HUES6 (cell line): ENCODE measurements around the gene ZKSCAN1.
A peak's percentile ranks its signal among the peaks of the same experiment; 100 is the strongest.

ENCODE experiments used
- H3K27ac ChIP-seq: 2 replicates; pipeline ENCODE4 v1.7.0; 2013; ENCODE audit warnings: low read depth, mild to moderate bottlenecking, low read length, inconsistent platforms
- H3K27me3 ChIP-seq: 2 replicates; pipeline ENCODE4 v1.6.1; 2013; ENCODE audit warnings: low read length; ENCODE audit not compliant: control insufficient read depth, insufficient read depth
- H3K36me3 ChIP-seq: 2 replicates; pipeline ENCODE4 v1.6.1; 2013; ENCODE audit warnings: low read length; ENCODE audit not compliant: control insufficient read depth, insufficient read depth
- H3K4me1 ChIP-seq: 2 replicates; pipeline ENCODE4 v1.6.1; 2013; ENCODE audit warnings: low read length; ENCODE audit not compliant: control insufficient read depth, insufficient read depth
- H3K4me3 ChIP-seq: 2 replicates; pipeline ENCODE4 v1.5.1; 2013; ENCODE audit warnings: low read depth, low read length
- H3K9ac ChIP-seq: one replicate; pipeline ENCODE4 v1.6.1; 2013; ENCODE audit warnings: mild to moderate bottlenecking, low read length
- H3K9me3 ChIP-seq: 2 replicates; pipeline ENCODE4 v1.6.1; 2013; ENCODE audit warnings: low read depth, low read length; ENCODE audit not compliant: control insufficient read depth, insufficient read depth

ZKSCAN1 gene

DNA sequence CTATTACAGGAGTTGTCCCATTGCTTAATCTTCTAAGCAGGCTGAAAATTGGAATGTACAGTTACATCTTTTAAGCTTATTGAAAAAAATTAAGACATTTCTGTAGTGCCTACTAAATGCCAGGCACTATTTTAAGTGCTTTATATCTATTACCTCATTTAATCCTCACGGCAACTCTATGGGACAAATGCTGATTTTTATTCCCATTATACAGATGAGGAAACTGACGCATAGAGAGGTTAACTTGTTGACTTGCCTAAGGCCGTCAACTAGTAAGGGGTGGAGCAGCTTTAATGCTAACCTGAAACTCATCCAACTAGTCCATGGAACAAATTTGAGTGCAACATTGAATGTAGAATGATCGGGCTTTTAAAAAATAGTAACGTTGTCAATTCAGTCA is 2.5 kb downstream of the ZKSCAN1 start:
- peaks cover 17% of the 10 kb centered on the region for H3K36me3 ChIP-seq
- H3K4me3 ChIP-seq = no peak overlapping the region
- H3K4me1 ChIP-seq = peaks cover 12% of the 10 kb centered on the region
- no peak overlapping the region for H3K9ac ChIP-seq
- no peaks in the 10 kb centered on the region for H3K27me3 ChIP-seq
- no peaks in the 10 kb centered on the region for H3K9me3 ChIP-seq
- no peak overlapping the region for H3K27ac ChIP-seq

DNA sequence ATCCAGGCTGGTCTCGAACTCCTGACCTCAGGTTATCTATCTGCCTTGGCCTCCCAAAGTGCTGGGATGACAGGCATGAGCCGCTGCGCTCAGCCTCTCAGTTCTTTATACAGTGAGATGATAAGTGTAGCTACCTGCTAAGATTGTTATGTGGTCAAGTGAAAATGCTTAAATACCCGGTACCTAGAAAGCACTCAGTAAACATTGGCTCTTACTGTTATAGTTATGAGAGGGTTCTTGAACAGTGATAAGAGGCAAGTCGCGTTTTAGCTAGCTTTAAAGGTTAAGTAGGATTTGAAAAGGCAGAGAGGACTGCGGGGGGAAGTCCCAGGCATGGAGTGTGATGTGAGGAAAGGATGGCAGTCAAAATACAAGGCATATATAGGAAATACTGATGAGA is 4.5 kb downstream of the ZKSCAN1 start:
- Histone ChIP-seq H3K9ac (no peak overlapping the region), H3K27ac (no peak overlapping the region), H3K36me3 (peaks cover 36% of the 10 kb centered on the region), H3K27me3 (no peaks in the 10 kb centered on the region), H3K4me1 (peaks cover 12% of the 10 kb centered on the region), H3K4me3 (no peak overlapping the region), H3K9me3 (no peaks in the 10 kb centered on the region)

DNA sequence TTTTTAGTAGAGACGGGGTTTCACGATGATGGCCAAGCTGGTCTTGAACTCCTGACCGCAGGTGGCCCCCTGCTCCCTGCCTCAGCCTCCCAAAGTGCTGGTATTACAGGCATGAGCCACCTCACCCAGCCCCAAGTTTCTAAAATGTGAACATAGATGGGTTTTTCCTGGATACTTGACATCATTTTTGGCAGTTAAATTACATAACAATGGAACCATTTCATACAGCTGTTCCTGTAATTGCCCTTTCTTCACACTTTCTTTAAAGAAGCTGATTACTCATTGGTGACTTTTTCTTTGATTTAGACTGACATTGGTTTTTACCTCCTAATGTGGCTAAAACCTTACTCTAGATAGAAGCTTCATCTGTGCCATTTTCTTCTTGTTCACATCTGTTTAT is 5.9 kb downstream of the ZKSCAN1 start:
- Histone ChIP-seq H3K9ac (peak overlapping the region; percentile 16), H3K4me3 (no peak overlapping the region), H3K27me3 (no peaks in the 10 kb centered on the region), H3K27ac (no peak overlapping the region), H3K4me1 (peaks cover 7% of the 10 kb centered on the region), H3K9me3 (no peaks in the 10 kb centered on the region), H3K36me3 (peaks cover 48% of the 10 kb centered on the region)

DNA sequence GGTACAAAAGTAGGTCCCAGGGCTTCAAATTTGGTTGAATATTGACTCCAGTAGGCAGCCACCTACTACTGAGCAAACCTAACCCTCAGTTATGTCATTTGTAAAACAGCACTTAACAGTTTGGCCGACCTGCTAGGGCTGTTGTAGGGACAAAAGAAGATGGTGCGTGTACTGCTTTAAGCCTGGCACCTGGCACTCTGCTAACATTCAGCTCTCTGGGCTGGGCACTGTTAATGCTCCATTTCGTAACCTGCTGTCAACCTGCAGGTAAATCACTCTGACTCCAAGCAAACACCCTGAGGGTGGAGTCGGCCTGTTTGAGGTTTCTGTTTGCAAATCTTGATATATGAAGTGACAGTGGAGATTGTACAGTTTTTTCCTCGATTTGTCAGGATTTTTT is 7.2 kb downstream of the ZKSCAN1 start:
- H3K36me3 ChIP-seq = peaks cover 57% of the 10 kb centered on the region
- H3K27me3 ChIP-seq = no peaks in the 10 kb centered on the region
- no peaks in the 10 kb centered on the region for H3K9me3 ChIP-seq
- H3K4me3 ChIP-seq = no peak overlapping the region
- H3K27ac ChIP-seq = no peak overlapping the region
- H3K4me1 ChIP-seq = no peaks in the 10 kb centered on the region
- H3K9ac ChIP-seq = peak overlapping the region; percentile 17

DNA sequence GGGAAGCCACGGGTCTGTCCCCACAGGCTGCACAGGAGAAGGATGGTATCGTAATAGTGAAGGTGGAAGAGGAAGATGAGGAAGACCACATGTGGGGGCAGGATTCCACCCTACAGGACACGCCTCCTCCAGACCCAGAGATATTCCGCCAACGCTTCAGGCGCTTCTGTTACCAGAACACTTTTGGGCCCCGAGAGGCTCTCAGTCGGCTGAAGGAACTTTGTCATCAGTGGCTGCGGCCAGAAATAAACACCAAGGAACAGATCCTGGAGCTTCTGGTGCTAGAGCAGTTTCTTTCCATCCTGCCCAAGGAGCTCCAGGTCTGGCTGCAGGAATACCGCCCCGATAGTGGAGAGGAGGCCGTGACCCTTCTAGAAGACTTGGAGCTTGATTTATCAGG is 8.1 kb downstream of the ZKSCAN1 start:
- H3K27ac ChIP-seq = no peak overlapping the region
- no peaks in the 10 kb centered on the region for H3K9me3 ChIP-seq
- H3K27me3 ChIP-seq = no peaks in the 10 kb centered on the region
- no peak overlapping the region for H3K4me3 ChIP-seq
- H3K36me3 ChIP-seq = peaks cover 64% of the 10 kb centered on the region
- no peaks in the 10 kb centered on the region for H3K4me1 ChIP-seq
- H3K9ac ChIP-seq = no peak overlapping the region

DNA sequence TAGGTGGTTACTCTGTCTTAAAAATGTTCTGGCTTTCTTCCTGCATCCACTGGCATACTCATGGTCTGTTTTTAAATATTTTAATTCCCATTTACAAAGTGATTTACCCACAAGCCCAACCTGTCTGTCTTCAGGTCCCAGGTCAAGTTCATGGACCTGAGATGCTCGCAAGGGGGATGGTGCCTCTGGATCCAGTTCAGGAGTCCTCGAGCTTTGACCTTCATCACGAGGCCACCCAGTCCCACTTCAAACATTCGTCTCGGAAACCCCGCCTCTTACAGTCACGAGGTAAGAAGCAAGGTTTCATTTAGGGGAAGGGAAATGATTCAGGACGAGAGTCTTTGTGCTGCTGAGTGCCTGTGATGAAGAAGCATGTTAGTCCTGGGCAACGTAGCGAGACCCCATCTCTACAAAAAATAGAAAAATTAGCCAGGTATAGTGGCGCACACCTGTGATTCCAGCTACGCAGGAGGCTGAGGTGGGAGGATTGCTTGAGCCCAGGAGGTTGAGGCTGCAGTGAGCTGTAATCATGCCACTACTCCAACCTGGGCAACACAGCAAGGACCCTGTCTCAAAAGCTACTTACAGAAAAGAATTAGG is 8.7 kb downstream of the ZKSCAN1 start:
- Histone ChIP-seq H3K27ac (no peak overlapping the region), H3K27me3 (no peaks in the 10 kb centered on the region), H3K9me3 (no peaks in the 10 kb centered on the region), H3K4me1 (no peaks in the 10 kb centered on the region), H3K9ac (no peak overlapping the region), H3K4me3 (no peak overlapping the region), H3K36me3 (peaks cover 60% of the 10 kb centered on the region)

DNA sequence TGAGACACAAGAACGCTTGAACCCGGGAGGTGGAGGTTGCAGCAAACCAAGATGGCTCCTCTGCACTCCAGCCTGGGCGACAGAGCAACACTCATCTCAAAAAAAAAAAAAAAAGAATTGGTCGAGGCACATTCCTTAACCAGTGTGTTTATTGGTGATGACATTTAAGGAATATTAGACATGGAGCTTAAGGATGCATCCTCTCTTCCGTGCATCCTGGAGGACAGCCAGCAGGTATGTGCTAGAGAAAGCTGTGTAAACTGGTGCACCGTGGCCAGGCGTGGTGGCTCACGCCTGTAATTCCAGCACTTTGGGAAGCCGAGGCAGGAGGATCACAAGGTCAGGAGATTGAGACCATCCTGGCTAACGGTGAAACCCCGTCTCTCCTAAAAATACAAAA is 11.8 kb downstream of the ZKSCAN1 start:
- Histone ChIP-seq H3K4me3 (no peak overlapping the region), H3K9ac (no peak overlapping the region), H3K9me3 (no peaks in the 10 kb centered on the region), H3K4me1 (no peaks in the 10 kb centered on the region), H3K27me3 (no peaks in the 10 kb centered on the region), H3K27ac (no peak overlapping the region), H3K36me3 (peaks cover 85% of the 10 kb centered on the region)

DNA sequence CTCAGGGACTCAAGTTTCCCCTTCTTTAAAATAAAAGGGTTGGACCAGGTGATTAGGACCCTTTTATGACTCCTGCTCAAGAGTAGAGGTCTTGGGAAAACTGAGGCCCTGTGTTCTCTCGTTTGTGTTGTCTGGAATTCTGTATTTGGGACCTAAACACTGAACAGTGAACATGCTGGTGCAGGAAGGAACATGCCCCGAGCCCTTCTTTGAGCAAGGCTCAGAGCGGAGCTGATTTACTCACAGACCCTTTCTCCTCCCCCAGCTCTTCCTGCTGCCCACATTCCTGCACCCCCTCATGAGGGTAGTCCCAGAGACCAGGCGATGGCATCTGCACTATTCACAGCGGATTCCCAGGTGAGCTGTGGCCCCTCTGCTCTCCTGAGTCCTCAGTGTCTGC is 14.2 kb downstream of the ZKSCAN1 start:
- Histone ChIP-seq H3K9me3 (no peaks in the 10 kb centered on the region), H3K27ac (no peak overlapping the region), H3K4me1 (no peaks in the 10 kb centered on the region), H3K36me3 (peaks cover 81% of the 10 kb centered on the region), H3K9ac (no peak overlapping the region), H3K4me3 (no peak overlapping the region), H3K27me3 (no peaks in the 10 kb centered on the region)

DNA sequence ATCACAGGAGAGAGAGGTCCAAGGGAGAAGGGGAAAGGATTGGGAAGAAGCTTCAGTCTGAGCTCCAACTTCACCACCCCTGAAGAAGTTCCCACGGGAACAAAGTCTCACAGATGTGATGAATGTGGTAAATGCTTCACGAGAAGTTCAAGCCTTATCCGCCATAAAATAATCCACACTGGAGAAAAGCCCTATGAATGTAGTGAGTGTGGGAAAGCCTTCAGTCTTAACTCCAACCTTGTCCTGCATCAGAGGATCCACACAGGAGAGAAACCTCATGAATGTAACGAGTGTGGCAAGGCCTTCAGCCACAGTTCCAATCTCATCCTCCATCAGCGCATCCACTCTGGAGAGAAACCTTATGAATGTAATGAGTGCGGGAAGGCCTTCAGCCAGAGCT is 18.1 kb downstream of the ZKSCAN1 start:
- H3K4me3 ChIP-seq = no peak overlapping the region
- no peaks in the 10 kb centered on the region for H3K9me3 ChIP-seq
- peaks cover 77% of the 10 kb centered on the region for H3K36me3 ChIP-seq
- no peak overlapping the region for H3K27ac ChIP-seq
- no peaks in the 10 kb centered on the region for H3K27me3 ChIP-seq
- H3K9ac ChIP-seq = no peak overlapping the region
- H3K4me1 ChIP-seq = no peaks in the 10 kb centered on the region

DNA sequence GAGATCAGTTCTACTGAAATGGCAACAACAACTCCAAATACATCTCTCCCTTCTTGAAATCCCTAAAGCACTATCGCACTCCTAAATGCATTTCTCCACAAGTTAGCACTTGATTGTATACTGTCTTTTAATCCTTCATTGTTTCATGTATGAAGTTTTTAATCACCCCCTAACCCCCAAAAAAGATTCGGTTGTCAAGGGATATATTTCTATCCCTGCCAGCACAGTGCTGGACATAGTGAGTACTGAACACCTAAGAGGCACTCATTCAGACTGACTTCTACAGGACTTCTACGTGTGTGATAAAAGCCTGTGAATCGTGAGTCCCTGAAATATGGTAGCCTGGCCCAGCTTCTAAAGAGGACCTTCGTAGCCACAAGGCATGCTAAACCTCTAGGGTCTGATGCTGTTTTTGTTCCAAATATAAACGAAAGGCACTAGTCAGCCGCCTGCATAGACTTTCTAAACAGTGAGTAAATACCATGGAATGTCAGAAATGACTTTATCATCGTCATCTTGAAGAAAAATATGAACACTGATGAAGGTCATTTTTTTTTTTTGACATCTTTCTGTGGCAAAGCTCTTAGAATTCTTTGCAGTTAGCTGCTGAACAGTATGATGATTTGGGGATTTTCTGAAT is 19.6 kb downstream of the ZKSCAN1 start:
- Histone ChIP-seq H3K4me1 (no peaks in the 10 kb centered on the region), H3K36me3 (peaks cover 68% of the 10 kb centered on the region), H3K27ac (no peak overlapping the region), H3K4me3 (no peak overlapping the region), H3K9ac (no peak overlapping the region), H3K27me3 (no peaks in the 10 kb centered on the region), H3K9me3 (no peaks in the 10 kb centered on the region)

DNA sequence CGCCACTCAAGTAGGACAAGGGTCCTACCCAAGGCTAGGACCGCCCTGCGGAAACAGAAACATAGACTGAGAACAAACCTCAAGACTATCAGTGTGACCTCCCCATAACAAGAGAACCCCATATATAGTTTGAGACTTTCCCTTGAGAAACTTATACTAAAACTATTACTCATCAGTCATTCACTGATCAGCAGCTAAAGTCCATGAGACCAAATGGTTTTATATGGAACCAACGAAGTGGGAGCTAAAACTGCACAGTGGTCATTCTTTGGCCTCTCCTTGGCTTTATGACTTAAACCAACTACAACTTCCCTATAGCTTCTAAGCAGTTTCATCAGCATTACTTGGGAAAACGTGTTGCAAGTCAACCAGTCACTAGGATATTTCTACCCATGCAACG is 20.5 kb downstream of the ZKSCAN1 start:
- H3K27me3 ChIP-seq = no peaks in the 10 kb centered on the region
- no peaks in the 10 kb centered on the region for H3K9me3 ChIP-seq
- no peaks in the 10 kb centered on the region for H3K4me1 ChIP-seq
- H3K9ac ChIP-seq = no peak overlapping the region
- H3K27ac ChIP-seq = no peak overlapping the region
- no peak overlapping the region for H3K4me3 ChIP-seq
- peaks cover 59% of the 10 kb centered on the region for H3K36me3 ChIP-seq
